Activated effector memory CD4-positive, alpha-beta T cell treated with anti-CD3 and anti-CD28 coated beads, Interleukin-2, amount 50 U/mL, for 16 hours (primary cell): ENCODE measurements around the gene PTPRT.
"Not testable (repeated sequence)": the region's sequence is repeated elsewhere in the genome, so short reads cannot be mapped to it uniquely, and the experiment has no call there.

Experiments
- DNase-seq: peaks from one replicate; pipeline ENCODE4 v3.0.0-alpha.2; 2020

Gene PTPRT

GRCh38 chr20:42255821-42256220 is 933.9 kb downstream of the PTPRT start:
- no peak for DNase-seq

GRCh38 chr20:42254673-42255072 is 935.0 kb downstream of the PTPRT start:
- no peak for DNase-seq

GRCh38 chr20:42252116-42252515 is 937.6 kb downstream of the PTPRT start:
- DNase-seq = no peak

GRCh38 chr20:42218621-42219374 is 970.9 kb downstream of the PTPRT start:
- no peak for DNase-seq

GRCh38 chr20:42214074-42214473 is 975.6 kb downstream of the PTPRT start:
- DNase-seq = no peak

- no peak for DNase-seq
These were observed 977.3 kb downstream of the PTPRT start for GRCh38 chr20:42212391-42212790.

- not testable (repeated sequence) for DNase-seq
These were observed 983.1 kb downstream of the PTPRT start for GRCh38 chr20:42206557-42206956.

GRCh38 chr20:42204109-42204660 is 985.5 kb downstream of the PTPRT start:
- no peak for DNase-seq

GRCh38 chr20:42197599-42197998 is 992.1 kb downstream of the PTPRT start:
- DNase-seq = no peak

GRCh38 chr20:42193119-42193518 is 996.6 kb downstream of the PTPRT start:
- no peak for DNase-seq

- no peak for DNase-seq
These were observed 997.4 kb downstream of the PTPRT start for GRCh38 chr20:42192321-42192720.

- no peak for DNase-seq
These were observed 998.4 kb downstream of the PTPRT start for GRCh38 chr20:42191140-42191860.

- DNase-seq = no peak
These were observed 999.6 kb downstream of the PTPRT start for GRCh38 chr20:42190084-42190483.

- no peak for DNase-seq
These were observed 1003.4 kb downstream of the PTPRT start for GRCh38 chr20:42186337-42186736.

GRCh38 chr20:42183147-42183546 is 1006.6 kb downstream of the PTPRT start:
- no peak for DNase-seq

GRCh38 chr20:42181064-42181463 is 1008.6 kb downstream of the PTPRT start:
- DNase-seq = no peak

GRCh38 chr20:42179768-42180167 is 1009.9 kb downstream of the PTPRT start:
- DNase-seq = no peak

GRCh38 chr20:42173440-42173839 is 1016.3 kb downstream of the PTPRT start:
- DNase-seq = no peak

GRCh38 chr20:42164121-42164890 is 1025.4 kb downstream of the PTPRT start:
- DNase-seq = no peak

- no peak for DNase-seq
These were observed 1028.4 kb downstream of the PTPRT start for GRCh38 chr20:42161228-42161829.

- DNase-seq = no peak
These were observed 1029.9 kb downstream of the PTPRT start for GRCh38 chr20:42159808-42160207.

- DNase-seq = no peak
These were observed 1031.4 kb downstream of the PTPRT start for GRCh38 chr20:42158272-42158671.

- DNase-seq = no peak
These were observed 1034.1 kb downstream of the PTPRT start for GRCh38 chr20:42155586-42155985.
